Stomach smooth muscle (tissue), 2 donors: ENCODE results near the gene LPAR3.

Experiments used
- H3K27ac ChIP-seq: one replicate; pipeline ENCODE4 v1.7.0; 2013; ENCODE audit warnings: mild to moderate bottlenecking, low read length, inconsistent platforms
- H3K27me3 ChIP-seq, 2 donors: one replicate each; pipeline ENCODE4 v1.7.0; 2013; ENCODE audit warnings: low read length in 2 of 2; ENCODE audit not compliant: insufficient read depth in 2 of 2, control insufficient read depth in 1 of 2
- H3K36me3 ChIP-seq, 2 donors: one replicate each; pipeline ENCODE4 v1.7.0; 2013; ENCODE audit warnings: low read length in 2 of 2; ENCODE audit not compliant: control insufficient read depth in 2 of 2, insufficient read depth in 2 of 2
- H3K4me1 ChIP-seq: one replicate; pipeline ENCODE4 v1.7.0; 2013; ENCODE audit warnings: low read length; ENCODE audit not compliant: control insufficient read depth, insufficient read depth
- H3K4me3 ChIP-seq, 2 donors: one replicate each; pipeline ENCODE4 v1.7.0; 2013; ENCODE audit warnings: low read length in 2 of 2
- H3K9ac ChIP-seq, 2 donors: one replicate each; pipeline ENCODE4 v1.7.0; 2013; ENCODE audit warnings: low read length in 2 of 2, mild to moderate bottlenecking in 1 of 2
- H3K9me3 ChIP-seq, 2 donors: one replicate each; pipeline ENCODE4 v1.7.0; 2013; ENCODE audit warnings: low read length in 2 of 2; ENCODE audit not compliant: control insufficient read depth in 2 of 2
- donor health status: healthy.
- donor health status: Pancreatic carcinoma.

The LPAR3 gene

GRCh38 chr1:84876353-84876752 is 16.7 kb downstream of the LPAR3 start:
- no peak overlapping the region for H3K4me3 ChIP-seq
- peaks cover 0 to under 1% of the 10 kb centered on the region in 2 donors for H3K9me3 ChIP-seq
- no peaks in the 10 kb centered on the region for H3K4me1 ChIP-seq
- H3K27ac ChIP-seq: no peak overlapping the region
- no peaks in the 10 kb centered on the region for H3K36me3 ChIP-seq
- no peak overlapping the region for H3K9ac ChIP-seq
- no peaks in the 10 kb centered on the region for H3K27me3 ChIP-seq

- no peak overlapping the region for H3K9ac ChIP-seq
- no peak overlapping the region for H3K27ac ChIP-seq
- H3K36me3 ChIP-seq: no peaks in the 10 kb centered on the region
- H3K9me3 ChIP-seq: no peaks in the 10 kb centered on the region
- no peaks in the 10 kb centered on the region for H3K4me1 ChIP-seq
- no peak overlapping the region for H3K4me3 ChIP-seq
- H3K27me3 ChIP-seq: no peaks in the 10 kb centered on the region
Observed at GRCh38 chr1:84873366-84873765, 19.6 kb downstream of the LPAR3 start.

DNA sequence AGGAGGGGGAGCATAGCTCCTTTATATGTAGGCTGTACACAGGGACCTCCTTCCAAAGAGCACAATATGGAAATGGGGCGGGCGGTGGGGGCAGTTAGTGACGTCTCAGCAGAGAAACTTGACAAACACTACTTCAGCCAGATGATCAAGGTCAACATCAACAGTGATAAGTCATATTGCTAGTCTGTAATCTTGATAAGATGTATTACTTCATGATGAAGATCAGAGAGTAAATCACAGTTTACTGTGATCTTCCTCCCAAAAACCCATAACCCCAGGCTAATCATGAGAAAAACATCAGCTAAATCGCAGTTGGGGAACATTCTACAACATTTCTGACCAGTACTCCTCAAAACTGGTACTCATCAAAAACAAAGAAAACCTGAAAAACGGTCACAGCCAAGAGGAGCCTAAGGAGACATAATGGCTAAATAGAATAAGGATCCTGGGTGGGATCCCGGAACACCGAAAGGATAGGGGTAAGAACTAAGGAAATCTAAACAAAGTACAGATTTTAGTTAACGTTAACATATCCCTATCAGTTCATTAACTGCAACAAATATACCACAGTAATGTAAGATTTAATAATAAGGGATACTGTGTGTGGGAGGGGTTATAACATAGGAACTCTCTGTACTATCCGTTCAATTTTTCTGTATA is 20.2 kb downstream of the LPAR3 start:
- no peaks in the 10 kb centered on the region for H3K4me1 ChIP-seq
- H3K36me3 ChIP-seq: no peaks in the 10 kb centered on the region
- no peak overlapping the region for H3K27ac ChIP-seq
- no peaks in the 10 kb centered on the region for H3K9me3 ChIP-seq
- H3K4me3 ChIP-seq: no peak overlapping the region
- no peak overlapping the region for H3K9ac ChIP-seq
- H3K27me3 ChIP-seq: no peaks in the 10 kb centered on the region

DNA sequence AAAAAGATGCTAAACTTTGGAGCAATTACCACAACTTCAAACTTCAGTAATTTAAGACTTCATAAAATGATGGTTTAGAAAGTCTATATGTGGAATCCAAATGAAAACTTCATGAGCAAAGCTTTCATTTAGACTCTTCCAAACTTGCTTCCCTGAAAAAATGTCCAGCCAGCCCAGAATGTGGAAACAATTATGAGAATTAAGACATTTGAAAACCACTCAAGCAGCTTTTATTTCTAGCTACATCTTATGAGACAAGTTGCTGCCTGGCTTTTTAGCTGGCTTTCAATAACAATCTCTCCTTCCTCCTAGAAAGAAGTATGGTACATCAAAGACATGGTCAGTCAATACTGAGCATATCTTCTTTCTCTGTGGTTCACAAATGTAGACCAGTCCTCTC is 21.8 kb downstream of the LPAR3 start:
- H3K27ac ChIP-seq: no peak overlapping the region
- H3K4me3 ChIP-seq: no peak overlapping the region
- no peaks in the 10 kb centered on the region for H3K27me3 ChIP-seq
- H3K9me3 ChIP-seq: no peaks in the 10 kb centered on the region
- no peak overlapping the region for H3K9ac ChIP-seq
- no peaks in the 10 kb centered on the region for H3K4me1 ChIP-seq
- no peaks in the 10 kb centered on the region for H3K36me3 ChIP-seq

GRCh38 chr1:84870591-84870990 is 22.4 kb downstream of the LPAR3 start:
- Histone ChIP-seq H3K27me3 (no peaks in the 10 kb centered on the region), H3K4me1 (no peaks in the 10 kb centered on the region), H3K27ac (no peak overlapping the region), H3K9ac (no peak overlapping the region), H3K9me3 (no peaks in the 10 kb centered on the region), H3K4me3 (no peak overlapping the region), H3K36me3 (no peaks in the 10 kb centered on the region)

GRCh38 chr1:84869720-84870119 is 23.3 kb downstream of the LPAR3 start:
- Histone ChIP-seq H3K9ac (no peak overlapping the region), H3K36me3 (no peaks in the 10 kb centered on the region), H3K9me3 (no peaks in the 10 kb centered on the region), H3K27ac (no peak overlapping the region), H3K4me1 (no peaks in the 10 kb centered on the region), H3K27me3 (no peaks in the 10 kb centered on the region), H3K4me3 (no peak overlapping the region)

- Histone ChIP-seq H3K27ac (no peak overlapping the region), H3K4me3 (no peak overlapping the region), H3K9ac (no peak overlapping the region), H3K27me3 (no peaks in the 10 kb centered on the region), H3K9me3 (no peaks in the 10 kb centered on the region), H3K36me3 (no peaks in the 10 kb centered on the region), H3K4me1 (no peaks in the 10 kb centered on the region)
Observed at GRCh38 chr1:84862810-84863251, 30.2 kb downstream of the LPAR3 start.

DNA sequence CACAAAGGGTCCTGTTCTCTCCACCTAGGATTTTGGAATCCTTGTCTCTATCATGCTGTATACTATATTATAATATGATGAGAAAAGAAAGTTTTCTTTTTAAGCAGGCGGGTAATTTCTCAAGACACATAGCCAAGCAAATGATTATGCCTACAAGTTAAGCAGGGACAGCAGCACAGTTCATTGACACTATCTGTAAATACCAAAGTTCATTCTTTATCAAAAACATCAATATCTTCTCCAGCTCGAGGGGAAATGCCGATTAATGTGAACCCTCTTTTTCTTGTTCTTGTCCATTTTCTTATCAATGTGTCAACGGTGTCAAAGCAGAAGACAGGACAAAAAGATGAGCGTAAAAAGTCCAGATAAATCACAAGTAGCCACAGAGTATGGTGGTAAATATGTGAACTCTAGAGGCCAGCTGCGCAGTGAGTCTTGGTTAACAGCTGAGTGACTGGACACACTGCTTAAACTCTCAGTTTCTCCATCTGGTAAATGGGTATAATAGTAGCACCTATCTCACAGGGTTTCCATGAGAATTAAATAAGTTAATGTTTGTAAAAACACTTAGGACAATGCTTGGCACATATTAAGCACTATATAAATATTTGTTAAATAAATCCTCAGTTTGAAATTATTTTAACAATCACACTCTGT is 30.9 kb downstream of the LPAR3 start:
- no peak overlapping the region for H3K4me3 ChIP-seq
- H3K9ac ChIP-seq: no peak overlapping the region
- no peaks in the 10 kb centered on the region for H3K27me3 ChIP-seq
- no peak overlapping the region for H3K27ac ChIP-seq
- H3K36me3 ChIP-seq: no peaks in the 10 kb centered on the region
- H3K9me3 ChIP-seq: no peaks in the 10 kb centered on the region
- no peaks in the 10 kb centered on the region for H3K4me1 ChIP-seq

DNA sequence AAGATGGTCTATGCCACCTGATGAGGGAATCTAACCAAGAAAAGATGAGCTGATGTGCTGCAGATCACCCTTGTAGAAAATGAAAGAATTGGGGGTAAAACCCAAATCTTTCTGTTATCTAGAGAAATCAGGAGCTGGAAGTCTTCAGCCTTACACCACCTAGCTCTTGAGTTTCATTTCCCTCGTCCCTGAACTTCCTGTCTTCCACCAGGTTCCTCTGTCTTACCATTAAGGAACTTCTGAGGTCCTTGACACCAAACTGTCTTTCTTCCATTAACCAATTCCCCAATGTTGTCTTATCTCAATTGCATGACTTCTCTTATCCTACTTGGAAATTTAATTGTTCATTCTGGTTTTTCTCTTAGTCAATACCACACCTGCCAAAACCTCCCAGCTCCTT is 31.5 kb downstream of the LPAR3 start:
- H3K27me3 ChIP-seq: no peaks in the 10 kb centered on the region
- no peak overlapping the region for H3K9ac ChIP-seq
- no peaks in the 10 kb centered on the region for H3K36me3 ChIP-seq
- no peak overlapping the region for H3K4me3 ChIP-seq
- H3K4me1 ChIP-seq: no peaks in the 10 kb centered on the region
- no peak overlapping the region for H3K27ac ChIP-seq
- no peaks in the 10 kb centered on the region for H3K9me3 ChIP-seq

- no peaks in the 10 kb centered on the region for H3K36me3 ChIP-seq
- no peak overlapping the region for H3K27ac ChIP-seq
- H3K4me1 ChIP-seq: no peaks in the 10 kb centered on the region
- H3K27me3 ChIP-seq: no peaks in the 10 kb centered on the region
- no peak overlapping the region for H3K4me3 ChIP-seq
- H3K9ac ChIP-seq: no peak overlapping the region
- no peaks in the 10 kb centered on the region for H3K9me3 ChIP-seq
Observed at GRCh38 chr1:84859866-84860265, 33.1 kb downstream of the LPAR3 start.

- no peaks in the 10 kb centered on the region for H3K27me3 ChIP-seq
- H3K4me1 ChIP-seq: no peaks in the 10 kb centered on the region
- no peak overlapping the region for H3K27ac ChIP-seq
- no peak overlapping the region for H3K9ac ChIP-seq
- H3K4me3 ChIP-seq: no peak overlapping the region
- H3K9me3 ChIP-seq: peaks cover 0 to 4% of the 10 kb centered on the region in 2 donors
- no peaks in the 10 kb centered on the region for H3K36me3 ChIP-seq
Observed at GRCh38 chr1:84857906-84858305, 35.1 kb downstream of the LPAR3 start.
